H7 (cell line): ENCODE measurements around the gene PNPLA8. TPM values are rescaled to one million over a fixed set of nuclear protein-coding genes. Genes with fewer than 3 reads are reported as not detected.

Experiments used
- DNase-seq: peaks from one replicate; pipeline ENCODE4 v3.0.0; 2012
- H3K27me3 ChIP-seq: 2 replicates; pipeline ENCODE4 v1.6.0; 2011; ENCODE audit warnings: mild to moderate bottlenecking, low read length; ENCODE audit not compliant: control insufficient read depth, insufficient read depth
- H3K36me3 ChIP-seq: replicated peaks from 2 replicates; pipeline ENCODE4 v1.5.1; 2011; ENCODE audit warnings: low read length; ENCODE audit not compliant: control insufficient read depth, insufficient read depth
- H3K4me3 ChIP-seq: 2 replicates; pipeline ENCODE4 v1.5.1; 2011; ENCODE audit warnings: low read depth, mild to moderate bottlenecking, control low read depth, low read length, moderate library complexity; ENCODE audit not compliant: insufficient read depth
- total RNA-seq: library from RNA; depleted of rRNA; stranded (reverse); fragments of >200 nt; shearing (Covaris generic); gene quantifications from 2 replicates; pipeline ENCODE4 v1.2.3, GENCODE V29; 2014

PNPLA8 gene
- total RNA-seq, 1 experiment from 2014 or later = 15.1 TPM

DNA sequence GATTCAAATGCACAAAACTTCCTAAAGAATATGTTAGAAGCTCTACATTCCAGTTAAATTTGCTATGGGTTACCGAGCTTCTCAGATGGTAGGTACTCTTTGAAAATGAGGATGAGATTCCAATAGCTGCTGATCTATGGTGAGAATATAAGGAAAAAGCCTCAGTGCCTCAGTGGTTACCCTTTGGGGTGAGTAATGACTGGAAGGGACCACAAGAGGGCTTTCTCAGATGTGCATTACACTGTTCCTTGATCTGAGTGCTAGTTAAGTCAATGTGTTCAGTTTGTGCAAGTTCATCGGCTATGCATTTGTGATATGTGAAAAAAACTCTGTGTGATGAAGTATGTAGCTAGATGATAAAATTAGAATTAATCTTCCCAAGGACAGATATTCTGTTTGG, 73.2 kb downstream of the PNPLA8 start:
- DNase-seq = peak; percentile 42
- peaks cover 39% of the 10 kb centered on the region for H3K27me3 ChIP-seq
- no peaks in the 10 kb centered on the region for H3K36me3 ChIP-seq
- no peak overlapping the region for H3K4me3 ChIP-seq

DNA sequence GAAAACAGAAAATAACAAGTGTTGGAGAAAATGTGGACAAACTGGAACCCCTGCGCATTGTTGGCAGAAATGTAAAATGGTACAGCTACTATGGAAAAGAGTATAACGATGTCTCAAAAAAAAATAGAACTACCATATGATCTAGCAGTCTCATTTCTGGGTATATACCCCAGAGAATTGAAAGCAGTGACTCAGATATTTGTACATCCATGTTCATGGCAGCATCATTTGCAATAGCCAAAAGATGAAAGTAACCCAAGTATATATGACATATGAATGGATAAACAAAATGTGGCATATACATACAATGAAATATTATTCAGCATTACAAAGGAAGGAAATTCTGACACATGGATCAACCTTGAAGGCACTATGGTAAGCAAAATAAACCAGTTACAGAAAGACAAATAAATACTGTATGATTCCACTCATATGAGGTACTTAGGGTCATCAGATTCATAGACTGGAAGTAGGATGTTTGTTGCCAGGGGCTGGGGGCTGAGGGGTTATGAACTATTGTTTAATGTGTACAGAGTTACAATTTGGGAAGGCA, 74.6 kb downstream of the PNPLA8 start:
- H3K36me3 ChIP-seq = no peaks in the 10 kb centered on the region
- no peak for DNase-seq
- peaks cover 29% of the 10 kb centered on the region for H3K27me3 ChIP-seq
- H3K4me3 ChIP-seq = no peak overlapping the region

DNA sequence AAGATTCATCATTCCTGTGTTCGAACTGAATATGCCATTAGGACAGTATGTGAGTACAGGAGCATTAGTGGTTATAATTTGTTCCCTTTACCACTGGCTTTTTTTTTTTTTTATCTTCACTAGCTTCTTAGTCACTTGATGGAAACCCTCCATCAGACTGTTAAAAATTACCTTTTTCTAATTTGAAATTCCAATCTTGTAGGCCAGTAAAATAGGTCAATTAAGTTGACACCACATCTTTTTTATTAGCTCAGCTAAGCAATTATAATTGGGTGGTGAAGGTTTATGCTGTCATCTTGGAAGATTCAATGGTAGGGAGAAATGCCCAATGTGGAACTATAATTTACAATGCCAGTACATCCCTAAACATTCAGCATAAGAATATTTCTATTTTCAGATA, 75.8 kb downstream of the PNPLA8 start:
- no peaks in the 10 kb centered on the region for H3K36me3 ChIP-seq
- no peak overlapping the region for H3K4me3 ChIP-seq
- DNase-seq = no peak
- H3K27me3 ChIP-seq = peaks cover 19% of the 10 kb centered on the region

DNA sequence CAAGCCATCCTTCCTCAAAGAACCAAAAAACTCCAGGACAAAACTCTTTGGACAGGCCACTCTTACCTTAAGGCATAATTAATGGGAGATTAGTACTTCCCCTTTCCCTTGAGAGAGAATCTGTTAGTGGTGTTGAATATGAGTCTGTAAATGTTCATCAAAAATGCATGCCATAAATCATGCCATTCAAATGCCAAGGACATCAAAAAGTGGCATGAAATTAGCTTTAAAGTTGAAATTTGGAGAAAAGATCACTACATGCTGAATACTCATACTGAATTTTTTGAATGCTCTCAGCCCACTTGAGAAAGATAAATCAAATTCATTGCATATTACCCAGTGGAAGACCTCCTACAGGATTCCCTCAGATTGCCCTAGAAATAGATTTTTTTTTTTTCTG, 76.4 kb downstream of the PNPLA8 start:
- no peak for DNase-seq
- no peak overlapping the region for H3K4me3 ChIP-seq
- H3K27me3 ChIP-seq = peaks cover 13% of the 10 kb centered on the region

DNA sequence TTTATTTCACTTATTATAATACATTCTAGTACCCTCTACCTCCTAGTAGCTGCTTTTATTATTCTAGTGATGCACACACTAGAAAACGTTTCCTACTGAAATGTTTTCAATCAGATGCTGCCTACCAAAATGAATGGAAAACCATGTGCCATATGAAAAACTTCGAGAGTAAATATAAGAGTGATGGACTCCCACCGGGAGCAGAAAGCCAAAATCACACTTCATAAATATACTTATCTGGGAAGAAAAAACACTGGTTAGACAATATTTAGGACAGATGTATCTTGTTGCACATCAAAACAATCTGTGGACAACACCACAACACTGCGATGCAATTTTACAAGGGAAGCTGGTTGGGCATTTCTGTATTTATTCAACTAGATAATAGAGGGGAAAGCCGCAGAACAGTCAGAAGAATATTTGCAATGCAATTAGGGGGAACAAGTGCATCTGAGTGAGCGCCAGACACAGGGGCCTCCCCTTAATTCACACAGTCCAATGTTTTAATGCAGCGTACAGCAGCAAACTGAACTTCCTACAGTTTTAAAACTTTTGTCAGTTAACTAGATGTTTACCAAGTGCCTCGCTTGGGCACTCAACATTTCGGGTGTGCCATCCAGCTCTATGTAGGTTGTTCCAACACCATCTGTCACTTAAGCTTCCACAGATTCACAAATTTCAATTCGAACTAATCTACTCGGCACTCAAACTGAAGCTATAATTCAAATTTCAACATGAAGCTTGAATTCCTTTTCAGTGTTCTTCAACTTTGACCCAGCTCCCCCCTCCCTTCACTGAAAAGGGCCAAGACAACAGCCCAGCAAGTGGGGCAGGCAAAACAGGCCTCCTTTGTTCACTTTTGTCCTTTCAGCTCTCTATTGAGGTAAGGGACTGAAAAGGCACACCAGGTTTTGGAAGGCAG, 77.1 kb downstream of the PNPLA8 start:
- Histone ChIP-seq H3K4me3 (no peak overlapping the region), H3K27me3 (peaks cover 6% of the 10 kb centered on the region), H3K36me3 (no peaks in the 10 kb centered on the region)
- DNase-seq = peak; percentile 41

More for the DNA sequence above, 76.4 kb downstream of the PNPLA8 start:
- H3K36me3 ChIP-seq = no peaks in the 10 kb centered on the region

DNA sequence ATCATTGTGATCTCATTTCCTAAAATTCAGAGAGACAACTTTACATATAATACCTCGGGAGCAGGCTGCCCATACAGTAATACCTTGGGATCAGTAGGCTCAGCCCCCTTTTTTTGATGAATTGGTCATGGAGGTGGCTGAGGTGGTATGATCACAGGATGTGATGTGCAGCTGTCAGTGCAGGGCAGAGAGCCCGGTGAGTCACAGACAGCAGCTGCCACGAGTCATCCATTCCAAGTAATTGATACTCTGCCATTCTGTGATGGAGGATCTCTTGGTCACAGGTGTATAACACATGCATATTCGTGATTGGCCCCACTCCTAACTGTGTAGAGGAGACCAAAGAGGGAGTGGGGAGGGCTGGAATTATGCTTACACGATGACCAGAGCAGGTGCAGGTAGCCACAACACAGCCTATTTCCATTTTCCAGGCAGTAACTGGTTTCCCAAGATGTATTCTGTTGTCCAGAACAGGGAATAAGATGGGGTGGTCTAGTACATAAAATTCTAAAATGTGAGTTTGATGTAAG, 83.8 kb downstream of the PNPLA8 start:
- no peaks in the 10 kb centered on the region for H3K36me3 ChIP-seq
- H3K4me3 ChIP-seq = no peak overlapping the region
- H3K27me3 ChIP-seq = no peaks in the 10 kb centered on the region
- DNase-seq = no peak

DNA sequence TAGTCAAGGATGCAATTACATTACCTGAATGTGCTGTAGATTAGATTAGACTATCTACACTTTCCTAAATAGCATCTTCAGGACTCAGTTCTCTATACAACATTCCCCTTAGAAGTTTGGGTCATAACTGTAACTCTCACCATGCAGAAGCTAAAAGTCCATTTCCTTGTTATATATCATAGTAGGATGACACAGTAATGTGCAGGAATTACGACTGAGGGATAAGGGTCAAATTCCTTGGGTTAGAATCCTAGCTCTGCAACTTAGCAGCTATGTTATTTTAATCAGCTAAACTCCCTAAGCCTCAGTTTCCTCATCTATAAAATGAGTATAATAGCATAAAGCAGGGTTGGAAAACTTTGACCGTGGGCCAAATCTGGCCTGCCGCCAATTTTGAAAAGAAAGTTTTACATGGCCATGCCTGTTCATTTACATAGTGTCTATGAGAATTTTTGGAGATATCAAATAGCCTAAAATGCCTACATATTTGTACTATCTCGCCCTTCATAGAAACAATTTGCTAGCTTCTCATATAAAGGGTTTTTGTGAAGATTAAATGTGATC, 84.5 kb downstream of the PNPLA8 start:
- no peaks in the 10 kb centered on the region for H3K27me3 ChIP-seq
- H3K36me3 ChIP-seq = no peaks in the 10 kb centered on the region
- H3K4me3 ChIP-seq = no peak overlapping the region
- no peak for DNase-seq

DNA sequence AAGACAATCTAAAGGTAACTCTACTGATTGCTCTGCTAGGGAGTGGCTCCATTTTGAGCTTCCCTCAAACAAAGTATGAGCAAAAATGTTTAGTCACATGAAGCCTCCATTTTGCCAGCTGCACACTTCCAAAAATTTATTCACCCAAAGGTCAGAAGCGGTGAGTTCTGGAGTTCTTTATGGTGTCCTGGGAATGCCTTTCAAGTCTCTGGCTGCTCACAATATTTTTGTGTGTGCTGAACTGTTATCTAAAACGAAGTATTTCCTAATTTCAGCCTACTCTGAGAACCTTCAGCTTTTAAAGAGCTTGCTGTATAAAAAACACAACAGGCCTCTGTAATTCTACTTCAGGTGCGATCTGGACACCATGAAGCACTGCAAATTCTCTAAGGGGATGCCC, 85.3 kb downstream of the PNPLA8 start:
- Histone ChIP-seq H3K36me3 (no peaks in the 10 kb centered on the region), H3K4me3 (no peak overlapping the region), H3K27me3 (no peaks in the 10 kb centered on the region)
- DNase-seq = no peak

DNA sequence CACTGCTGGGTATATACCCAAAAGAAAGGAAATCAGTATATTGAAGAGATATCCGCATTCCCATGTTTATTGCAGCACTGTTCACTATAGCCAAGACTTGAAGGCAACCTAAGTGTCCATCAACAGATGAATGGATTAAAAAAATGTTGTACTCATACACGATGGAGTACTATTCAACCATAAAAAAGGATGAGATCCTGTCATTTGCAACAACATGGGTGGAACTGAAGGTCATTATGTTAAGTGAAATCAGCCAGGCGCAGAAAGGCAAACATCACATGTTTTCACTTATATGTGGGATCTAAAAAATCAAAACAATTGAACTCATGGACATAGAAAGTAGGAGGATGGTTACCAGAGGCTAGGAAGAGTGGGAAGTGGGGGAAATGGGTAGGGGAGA, 89.0 kb downstream of the PNPLA8 start:
- Histone ChIP-seq H3K36me3 (no peaks in the 10 kb centered on the region), H3K27me3 (no peaks in the 10 kb centered on the region), H3K4me3 (no peak overlapping the region)
- DNase-seq = no peak

DNA sequence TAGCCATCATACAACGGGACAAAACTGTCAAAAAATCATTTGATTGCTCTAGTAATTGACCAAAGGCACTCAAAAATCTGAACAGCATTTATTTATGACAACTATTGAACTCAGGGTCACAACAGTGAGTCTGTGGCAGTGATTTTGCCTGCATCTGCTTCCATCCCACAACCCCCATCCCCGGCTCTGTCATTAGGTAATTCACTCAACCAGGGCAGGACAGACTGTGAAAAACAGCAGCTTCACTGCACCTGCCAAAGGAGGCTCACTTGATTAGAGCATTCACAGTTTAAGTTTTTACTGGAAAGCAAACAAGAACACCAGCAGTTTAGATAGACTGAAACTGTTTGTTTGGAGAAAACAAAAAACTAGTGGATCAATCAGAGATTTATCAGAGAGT, 91.9 kb downstream of the PNPLA8 start:
- no peaks in the 10 kb centered on the region for H3K36me3 ChIP-seq
- H3K4me3 ChIP-seq = no peak overlapping the region
- DNase-seq = no peak
- no peaks in the 10 kb centered on the region for H3K27me3 ChIP-seq

DNA sequence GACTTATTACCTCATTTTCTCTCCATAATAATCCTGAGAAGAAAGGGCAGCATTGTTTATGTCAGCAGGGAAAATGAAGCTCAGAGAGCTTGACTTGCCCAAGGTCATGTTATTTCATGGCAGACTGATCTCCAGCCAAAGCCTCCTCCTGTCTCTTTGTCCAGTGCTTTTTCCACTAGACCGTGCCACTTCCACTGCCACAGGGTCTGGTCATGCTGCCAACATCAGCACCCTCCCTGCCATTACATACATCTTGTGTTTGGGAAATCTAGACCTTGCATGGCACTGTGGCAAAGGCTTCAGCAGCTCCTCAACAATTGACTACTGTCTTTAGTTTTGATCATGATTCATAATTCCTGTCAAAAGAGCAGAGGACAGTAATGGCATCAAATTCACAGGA, 94.8 kb downstream of the PNPLA8 start:
- no peak overlapping the region for H3K4me3 ChIP-seq
- H3K36me3 ChIP-seq = no peaks in the 10 kb centered on the region
- H3K27me3 ChIP-seq = no peaks in the 10 kb centered on the region
- no peak for DNase-seq

DNA sequence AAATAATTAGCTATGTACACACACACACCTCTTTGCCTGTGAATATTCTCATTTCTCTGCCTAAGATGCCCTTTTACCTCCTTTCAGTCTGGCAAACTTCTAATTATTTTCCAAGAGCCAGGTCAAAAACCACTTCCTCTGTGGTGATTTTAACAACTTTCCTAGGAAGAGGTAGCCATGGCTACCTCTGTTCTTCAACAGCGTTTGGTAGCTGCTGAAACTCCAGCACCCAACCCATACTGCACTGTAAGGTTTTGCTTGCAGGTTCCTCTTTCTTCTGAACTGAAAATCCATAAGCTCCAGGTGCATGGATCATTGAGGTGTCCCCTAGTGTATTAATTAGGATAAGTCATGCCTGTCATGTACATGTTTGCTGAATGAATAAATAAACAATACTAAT, 95.3 kb downstream of the PNPLA8 start:
- no peaks in the 10 kb centered on the region for H3K36me3 ChIP-seq
- DNase-seq = no peak
- no peaks in the 10 kb centered on the region for H3K27me3 ChIP-seq
- no peak overlapping the region for H3K4me3 ChIP-seq

DNA sequence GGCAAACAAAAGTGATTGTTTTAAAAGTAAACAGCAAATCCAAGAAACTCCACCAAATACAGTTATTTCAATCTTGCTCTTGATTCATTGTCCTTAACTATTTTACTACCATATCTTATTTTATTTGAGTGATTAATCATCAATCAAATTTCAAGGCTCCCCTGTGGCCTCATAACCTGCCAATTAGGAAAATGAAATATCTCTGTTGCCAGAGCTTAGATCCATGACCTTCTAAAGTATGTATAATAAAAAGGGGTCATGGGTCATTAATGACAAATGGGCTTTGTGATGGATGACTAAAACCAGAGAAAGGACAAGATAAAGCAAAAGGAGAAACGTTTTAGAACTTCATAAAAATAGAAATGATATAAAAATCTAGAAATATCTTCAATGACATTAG, 98.2 kb downstream of the PNPLA8 start:
- no peaks in the 10 kb centered on the region for H3K27me3 ChIP-seq
- no peak overlapping the region for H3K4me3 ChIP-seq
- H3K36me3 ChIP-seq = no peaks in the 10 kb centered on the region
- no peak for DNase-seq

DNA sequence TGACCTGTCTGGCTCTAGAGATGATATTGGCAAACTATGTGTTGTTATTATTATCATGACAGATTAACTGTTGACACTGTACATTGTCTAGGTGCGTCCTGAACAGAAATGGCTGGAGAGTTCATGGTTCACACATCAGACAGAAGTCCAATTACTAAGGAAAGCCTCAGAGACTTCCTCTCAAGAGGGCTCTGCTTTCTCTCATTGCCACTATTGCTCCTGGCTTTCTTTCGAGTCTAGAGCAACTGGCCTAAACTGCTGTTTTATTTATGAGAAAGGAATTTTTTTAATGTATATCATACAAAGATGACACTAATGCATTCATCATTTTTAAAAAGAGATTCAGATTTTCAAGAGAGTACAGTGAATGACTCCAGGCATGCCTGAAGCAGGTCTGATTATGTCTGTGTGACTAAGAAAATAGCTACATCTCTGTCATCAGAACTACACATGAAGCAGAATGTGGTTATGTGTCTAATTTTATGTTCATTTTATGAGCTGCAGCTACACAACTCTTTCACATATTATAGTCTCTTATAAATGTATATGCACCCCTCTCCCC, 100.1 kb downstream of the PNPLA8 start:
- no peak overlapping the region for H3K4me3 ChIP-seq
- no peak for DNase-seq
- no peaks in the 10 kb centered on the region for H3K36me3 ChIP-seq
- no peaks in the 10 kb centered on the region for H3K27me3 ChIP-seq

DNA sequence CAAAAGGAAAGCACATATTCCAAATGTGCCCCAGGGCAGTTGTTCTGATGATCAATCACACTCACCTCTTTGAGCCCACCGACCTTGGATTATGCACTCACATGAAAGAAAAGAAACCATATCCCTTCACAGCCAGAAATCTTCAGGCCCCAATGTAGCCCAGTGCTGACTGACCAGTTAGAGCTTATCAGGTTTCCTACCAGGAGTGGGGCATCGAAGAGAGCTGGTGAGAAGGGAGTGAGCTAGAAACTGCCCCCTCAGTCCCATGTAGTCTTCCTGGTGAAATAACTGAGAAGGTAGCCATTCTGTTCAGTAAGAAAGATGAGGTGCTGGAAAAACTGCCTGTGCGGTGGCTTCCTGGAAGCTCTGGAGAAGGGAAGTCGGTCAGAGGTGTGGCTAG, 101.9 kb downstream of the PNPLA8 start:
- no peak for DNase-seq
- H3K27me3 ChIP-seq = no peaks in the 10 kb centered on the region
- no peak overlapping the region for H3K4me3 ChIP-seq
- H3K36me3 ChIP-seq = no peaks in the 10 kb centered on the region
